Measurements from ENCODE around the gene DCAF8L1. TPM values are rescaled to one million over a fixed set of nuclear protein-coding genes. Genes with fewer than 3 reads are reported as not detected.
"Not testable (repeated sequence)": the region's sequence is repeated elsewhere in the genome, so short reads cannot be mapped to it uniquely, and the experiment has no call there.

Gene DCAF8L1
- not detected for total RNA-seq

- DNase-seq (ENCODE audit: low spot score) (no peak), ATAC-seq (no peak)
- intact Hi-C loops (cut with DNase I): no loop called here
Observed at GRCh38 chrX:27981349-27981748, at the start of gene DCAF8L1. TSS of gene DCAF8L1 (minus strand) at chrX:27981449. CDS start at chrX:27981334, 115 bp downstream.

- ATAC-seq: no peak
- intact Hi-C loops (cut with DNase I): no loop called here
- no peak for DNase-seq (ENCODE audit: low spot score)
Observed at GRCh38 chrX:28022371-28022770, 41.1 kb upstream of the DCAF8L1 start.

GRCh38 chrX:28016823-28017222 lies 35.6 kb upstream of the DCAF8L1 start:
- ATAC-seq (no peak), DNase-seq (ENCODE audit: low spot score) (no peak)
- intact Hi-C loops (cut with DNase I): no loop called here

GRCh38 chrX:28015993-28016392 lies 34.7 kb upstream of the DCAF8L1 start:
- no peak for DNase-seq (ENCODE audit: low spot score)
- ATAC-seq: no peak
- intact Hi-C loops (cut with DNase I): no loop called here

- DNase-seq (ENCODE audit: low spot score): no peak
- ATAC-seq: no peak
- intact Hi-C loops (cut with DNase I): no loop called here
Observed at GRCh38 chrX:28010875-28011274, 29.6 kb upstream of the DCAF8L1 start.

- intact Hi-C loops (cut with DNase I): no loop called here
- ATAC-seq: no peak
- no peak for DNase-seq (ENCODE audit: low spot score)
Observed at GRCh38 chrX:27998666-27999065, 17.4 kb upstream of the DCAF8L1 start.

- intact Hi-C loops (cut with DNase I): no loop called here
- DNase-seq (ENCODE audit: low spot score) (no peak), ATAC-seq (no peak)
Observed at GRCh38 chrX:27997622-27998021, 16.4 kb upstream of the DCAF8L1 start.

- intact Hi-C loops (cut with DNase I): no loop called here
- DNase-seq (ENCODE audit: low spot score) (no peak), ATAC-seq (no peak)
Observed at GRCh38 chrX:27996132-27996531, 14.9 kb upstream of the DCAF8L1 start.

- no peak for ATAC-seq
- DNase-seq (ENCODE audit: low spot score): no peak
- intact Hi-C loops (cut with DNase I): no loop called here
Observed at GRCh38 chrX:27995611-27996010, 14.4 kb upstream of the DCAF8L1 start.

GRCh38 chrX:27987862-27988646 lies 6.8 kb upstream of the DCAF8L1 start:
- ATAC-seq: no peak
- intact Hi-C loops (cut with DNase I): no loop called here

GRCh38 chrX:27976934-27977333 lies 4.3 kb downstream of the DCAF8L1 start:
- DNase-seq (ENCODE audit: low spot score); intact Hi-C loops (cut with DNase I); ATAC-seq: not testable (repeated sequence)

More at GRCh38 chrX:27987862-27988646, 6.8 kb upstream of the DCAF8L1 start:
- DNase-seq (ENCODE audit: low spot score): no peak

GRCh38 chrX:27976284-27976683 lies 5.0 kb downstream of the DCAF8L1 start:
- intact Hi-C loops (cut with DNase I): no loop called here

GRCh38 chrX:27968878-27969277 lies 12.4 kb downstream of the DCAF8L1 start:
- ATAC-seq: no peak

More at GRCh38 chrX:27976284-27976683, 5.0 kb downstream of the DCAF8L1 start:
- ATAC-seq (peak; percentile 30), DNase-seq (ENCODE audit: low spot score) (no peak)

GRCh38 chrX:27968352-27968751 lies 12.9 kb downstream of the DCAF8L1 start:
- no peak for DNase-seq (ENCODE audit: low spot score)
- ATAC-seq: no peak
- intact Hi-C loops (cut with DNase I): no loop called here

More at GRCh38 chrX:27968878-27969277, 12.4 kb downstream of the DCAF8L1 start:
- intact Hi-C loops (cut with DNase I): no loop called here
- DNase-seq (ENCODE audit: low spot score): no peak

GRCh38 chrX:27966955-27967354 lies 14.3 kb downstream of the DCAF8L1 start:
- ATAC-seq (no peak), DNase-seq (ENCODE audit: low spot score) (no peak)
- intact Hi-C loops (cut with DNase I): no loop called here

- no peak for DNase-seq (ENCODE audit: low spot score)
- intact Hi-C loops (cut with DNase I): no loop called here
- no peak for ATAC-seq
Observed at GRCh38 chrX:27966492-27966891, 14.8 kb downstream of the DCAF8L1 start.

GRCh38 chrX:27965348-27965747 lies 15.9 kb downstream of the DCAF8L1 start:
- intact Hi-C loops (cut with DNase I); DNase-seq (ENCODE audit: low spot score); ATAC-seq: not testable (repeated sequence)

- no peak for DNase-seq (ENCODE audit: low spot score)
- ATAC-seq: no peak
- intact Hi-C loops (cut with DNase I): no loop called here
Observed at GRCh38 chrX:27964432-27964831, 16.8 kb downstream of the DCAF8L1 start.

- ATAC-seq; intact Hi-C loops (cut with DNase I); DNase-seq (ENCODE audit: low spot score): not testable (repeated sequence)
Observed at GRCh38 chrX:27960410-27960809, 20.8 kb downstream of the DCAF8L1 start.

GRCh38 chrX:27953171-27953570 lies 28.1 kb downstream of the DCAF8L1 start:
- no peak for ATAC-seq
- intact Hi-C loops (cut with DNase I): no loop called here
- no peak for DNase-seq (ENCODE audit: low spot score)

GRCh38 chrX:27933361-27933760 lies 47.9 kb downstream of the DCAF8L1 start:
- intact Hi-C loops (cut with DNase I): no loop called here

More at GRCh38 chrX:27933361-27933760, 47.9 kb downstream of the DCAF8L1 start:
- ATAC-seq: no peak
- no peak for DNase-seq (ENCODE audit: low spot score)
